ENCODE results near the gene CABLES1. TPM values are rescaled to one million over a fixed set of nuclear protein-coding genes. Genes with fewer than 3 reads are reported as not detected.
A peak's percentile ranks its signal among the peaks of the same experiment; 100 is the strongest.

The CABLES1 gene
- total and polyA plus RNA-seq, 2 experiments from 2014 or later: 1.3 to 8.9 TPM

- TF ChIP-seq EZH2phosphoT487 (IDR thresholded peaks at IDR 0.05; ENCODE audit: insufficient read depth, low read depth) (no peak), EZH2 (IDR thresholded peaks at IDR 0.05; ENCODE audit: insufficient read depth, poor library complexity, severe bottlenecking) (no peak)
- peak overlapping the region; percentile 68 for H3K27ac ChIP-seq
- H4K20me1 ChIP-seq (ENCODE audit: insufficient read depth): no peaks in the 10 kb centered on the region
- no peaks in the 10 kb centered on the region for H3K79me2 ChIP-seq (ENCODE audit: insufficient read depth)
- peak overlapping the region; percentile 83 for H3K4me2 ChIP-seq (ENCODE audit: unreplicated experiment)
- H3K4me1 ChIP-seq (ENCODE audit: insufficient read depth): peaks cover 19% of the 10 kb centered on the region
- WGBS, 2 experiments (ENCODE audit: low coverage in 1 of 2, low lambda C conversion rate in 2 of 2, missing lambda C conversion rate in 2 of 2): 5 to 7% methylated on average over 7 of the region's 7 CpGs
- H3F3A ChIP-seq (ENCODE audit: insufficient read depth): peaks cover 14% of the 10 kb centered on the region
- in situ Hi-C loops (cut with MboI): loop anchor here (10.0 kb wide), 1 partner anchor 117 kb away; no protein-coding TSS in a partner anchor
- no peaks in the 10 kb centered on the region for H3K27me3 ChIP-seq (replicated peaks; ENCODE audit: insufficient read depth)
- H3K4me3 ChIP-seq: peak overlapping the region; percentile 60
- H3K9ac ChIP-seq: peak overlapping the region; percentile 66
- H3K9me3 ChIP-seq (ENCODE audit: low read depth): no peaks in the 10 kb centered on the region
- peak overlapping the region; percentile 69 for H2AFZ ChIP-seq
- no peaks in the 10 kb centered on the region for H3K36me3 ChIP-seq (ENCODE audit: low read depth)
- peak; percentile 95 for DNase-seq
- H3K9me2 ChIP-seq (ENCODE audit: insufficient read depth): no peaks in the 10 kb centered on the region
Observed at GRCh38 chr18:23238152-23238531, 102.9 kb downstream of the CABLES1 start.

DNA sequence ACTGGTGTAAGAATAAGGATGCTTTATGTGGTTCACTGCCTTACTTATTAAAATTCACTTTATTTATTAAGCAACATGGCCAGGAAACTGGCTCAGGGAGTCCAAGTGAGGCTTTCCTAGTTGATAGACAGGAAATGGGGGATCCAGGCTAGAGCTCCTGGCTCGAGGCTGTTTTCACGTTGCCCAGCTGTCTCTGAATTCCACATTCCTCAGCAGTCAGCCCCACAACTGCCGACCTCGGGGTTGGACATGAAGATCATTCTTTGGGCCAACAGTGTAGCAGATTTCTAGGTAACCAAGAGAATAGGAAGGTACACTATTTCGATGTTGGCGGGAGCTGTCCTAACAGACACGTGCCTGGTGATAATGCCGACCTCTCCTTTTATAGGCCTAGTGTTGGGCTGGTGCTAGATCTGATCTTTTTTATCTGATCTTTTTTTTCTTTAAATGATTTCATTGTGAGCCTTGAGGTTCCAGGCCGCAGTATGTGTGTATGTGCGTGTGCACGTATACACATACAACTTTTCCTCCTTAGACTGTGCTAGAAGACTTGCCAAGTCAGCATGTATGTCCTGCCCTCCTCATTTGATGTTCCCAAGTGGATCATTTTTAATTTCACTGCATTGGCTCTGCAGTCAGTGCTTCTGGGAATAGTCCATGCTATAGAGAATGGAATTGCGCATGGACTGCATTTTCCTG is 103.5 kb downstream of the CABLES1 start:
- Histone ChIP-seq H3K79me2 (ENCODE audit: insufficient read depth) (no peaks in the 10 kb centered on the region), H2AFZ (no peak overlapping the region), H3K36me3 (ENCODE audit: low read depth) (no peaks in the 10 kb centered on the region), H3F3A (ENCODE audit: insufficient read depth) (peaks cover 14% of the 10 kb centered on the region), H3K9me3 (ENCODE audit: low read depth) (no peaks in the 10 kb centered on the region), H3K27ac (peak overlapping the region; percentile 68), H3K27me3 (replicated peaks; ENCODE audit: insufficient read depth) (no peaks in the 10 kb centered on the region), H3K9me2 (ENCODE audit: insufficient read depth) (no peaks in the 10 kb centered on the region), H3K4me1 (ENCODE audit: insufficient read depth) (peaks cover 19% of the 10 kb centered on the region), H4K20me1 (ENCODE audit: insufficient read depth) (no peaks in the 10 kb centered on the region), H3K4me2 (ENCODE audit: unreplicated experiment) (peak overlapping the region; percentile 83), H3K9ac (peak overlapping the region; percentile 66; the same call in 1 of the 2 replicates), H3K4me3 (0 out of 2 replicates have a peak overlapping the region, but pooled peaks have one; percentile 60)
- DNase-seq: peak; percentile 37
- TF ChIP-seq EZH2 (IDR thresholded peaks at IDR 0.05; ENCODE audit: insufficient read depth, poor library complexity, severe bottlenecking) (no peak), EZH2phosphoT487 (IDR thresholded peaks at IDR 0.05; ENCODE audit: insufficient read depth, low read depth) (no peak)
- 72 to 73% methylated on average over 12 of the region's 12 CpGs for WGBS, 2 experiments (ENCODE audit: low coverage in 1 of 2, low lambda C conversion rate in 2 of 2, missing lambda C conversion rate in 2 of 2)
- in situ Hi-C loops (cut with MboI): loop anchor here (10.0 kb wide), 1 partner anchor 116 kb away; no protein-coding TSS in a partner anchor

DNA sequence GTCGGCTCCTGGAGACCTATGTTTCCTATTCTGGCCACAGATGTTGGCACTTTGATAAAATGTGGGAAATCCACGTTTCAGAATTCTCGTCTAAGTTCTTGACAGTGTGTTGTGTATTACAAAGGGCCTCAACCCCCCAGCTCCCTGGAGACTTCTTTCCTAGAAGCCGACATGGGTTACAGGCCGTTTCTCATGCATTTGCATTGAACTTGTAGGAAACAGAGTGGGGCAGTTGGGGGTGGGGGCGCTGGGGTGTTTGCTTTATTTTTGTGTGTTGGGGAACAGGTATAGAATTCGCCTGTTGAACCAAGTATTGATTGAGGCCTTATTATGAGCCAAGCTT is 104.0 kb downstream of the CABLES1 start:
- no peak overlapping the region for H3K27ac ChIP-seq

GRCh38 chr18:23239885-23240608 is 104.8 kb downstream of the CABLES1 start:
- H3K36me3 ChIP-seq (ENCODE audit: low read depth): no peaks in the 10 kb centered on the region
- no peak overlapping the region for H3K9ac ChIP-seq
- no peak for DNase-seq
- no peaks in the 10 kb centered on the region for H3K9me2 ChIP-seq (ENCODE audit: insufficient read depth)
- H4K20me1 ChIP-seq (ENCODE audit: insufficient read depth): no peaks in the 10 kb centered on the region
- H3K4me1 ChIP-seq (ENCODE audit: insufficient read depth): peaks cover 19% of the 10 kb centered on the region
- TF ChIP-seq EZH2 (IDR thresholded peaks at IDR 0.05; ENCODE audit: insufficient read depth, poor library complexity, severe bottlenecking): no peak
- no peak for TF ChIP-seq EZH2phosphoT487 (IDR thresholded peaks at IDR 0.05; ENCODE audit: insufficient read depth, low read depth)
- peaks cover 14% of the 10 kb centered on the region for H3F3A ChIP-seq (ENCODE audit: insufficient read depth)
- no peak overlapping the region for H3K4me2 ChIP-seq (ENCODE audit: unreplicated experiment)
- no peaks in the 10 kb centered on the region for H3K79me2 ChIP-seq (ENCODE audit: insufficient read depth)
- no peaks in the 10 kb centered on the region for H3K27me3 ChIP-seq (replicated peaks; ENCODE audit: insufficient read depth)
- no peak overlapping the region for H2AFZ ChIP-seq
- no peak overlapping the region for H3K4me3 ChIP-seq
- in situ Hi-C loops (cut with MboI): loop anchor here (10.0 kb wide), 1 partner anchor 115 kb away; no protein-coding TSS in a partner anchor
- H3K27ac ChIP-seq: no peak overlapping the region
- H3K9me3 ChIP-seq (ENCODE audit: low read depth): no peaks in the 10 kb centered on the region
- WGBS, 2 experiments (ENCODE audit: low coverage in 1 of 2, low lambda C conversion rate in 2 of 2, missing lambda C conversion rate in 2 of 2): 92 to 96% methylated on average over 10 of the region's 10 CpGs

More for the DNA sequence above, 104.0 kb downstream of the CABLES1 start:
- no peak for TF ChIP-seq EZH2 (IDR thresholded peaks at IDR 0.05; ENCODE audit: insufficient read depth, poor library complexity, severe bottlenecking)
- TF ChIP-seq EZH2phosphoT487 (IDR thresholded peaks at IDR 0.05; ENCODE audit: insufficient read depth, low read depth): no peak
- H3K4me2 ChIP-seq (ENCODE audit: unreplicated experiment): no peak overlapping the region
- no peak for DNase-seq
- no peak overlapping the region for H2AFZ ChIP-seq
- no peak overlapping the region for H3K9ac ChIP-seq
- 89% methylated on average over 7 of the region's 7 CpGs for WGBS, 2 experiments (ENCODE audit: low coverage in 1 of 2, low lambda C conversion rate in 2 of 2, missing lambda C conversion rate in 2 of 2)
- no peaks in the 10 kb centered on the region for H3K9me2 ChIP-seq (ENCODE audit: insufficient read depth)
- in situ Hi-C loops (cut with MboI): loop anchor here (10.0 kb wide), 1 partner anchor 115 kb away; no protein-coding TSS in a partner anchor
- no peaks in the 10 kb centered on the region for H3K9me3 ChIP-seq (ENCODE audit: low read depth)
- peaks cover 14% of the 10 kb centered on the region for H3F3A ChIP-seq (ENCODE audit: insufficient read depth)
- peaks cover 19% of the 10 kb centered on the region for H3K4me1 ChIP-seq (ENCODE audit: insufficient read depth)
- no peaks in the 10 kb centered on the region for H3K36me3 ChIP-seq (ENCODE audit: low read depth)
- H4K20me1 ChIP-seq (ENCODE audit: insufficient read depth): no peaks in the 10 kb centered on the region
- H3K79me2 ChIP-seq (ENCODE audit: insufficient read depth): no peaks in the 10 kb centered on the region
- no peak overlapping the region for H3K4me3 ChIP-seq
- H3K27me3 ChIP-seq (replicated peaks; ENCODE audit: insufficient read depth): no peaks in the 10 kb centered on the region

All from GM23248 (cell line).